ENCODE measurements around the gene SRA1. TPM values are rescaled to one million over a fixed set of nuclear protein-coding genes. Genes with fewer than 3 reads are reported as not detected.
"Not testable (repeated sequence)": the region's sequence is repeated elsewhere in the genome, so short reads cannot be mapped to it uniquely, and the experiment has no call there.

Gene SRA1
- total RNA-seq, 1 experiment from 2014 or later: 52.0 TPM

GRCh38 chr5:140587495-140587894 lies 30.2 kb upstream of the SRA1 start:
- no TSS peak for BruUV-seq (replicated peaks)

GRCh38 chr5:140579188-140579747 lies 22.0 kb upstream of the SRA1 start:
- DNase-seq (ENCODE audit: low read depth, low spot score); ATAC-seq; H3K36me3 ChIP-seq (ENCODE audit: control insufficient read depth, insufficient read depth, low read length); H3K9me3 ChIP-seq (ENCODE audit: control insufficient read depth, insufficient read depth, low read depth, low read length); CTCF ChIA-PET; in situ Hi-C loops (cut with HindIII; ENCODE audit: low pct_unique_long_range_greater_than_20kb, low sequenced_read_pairs); POLR2A ChIA-PET; H3K4me3 ChIP-seq (ENCODE audit: low read depth in 2 of 2, low read length in 2 of 2); H3K27me3 ChIP-seq (ENCODE audit: control insufficient read depth, insufficient read depth, low read length); BruUV-seq (replicated peaks); H3K27ac ChIP-seq (ENCODE audit: low read length); H3K4me1 ChIP-seq (ENCODE audit: control insufficient read depth, insufficient read depth, low read length): not testable (repeated sequence)
- intact Hi-C loops (cut with micrococcal nuclease; ENCODE audit: unreplicated experiment): loop anchor here (5.0 to 10.0 kb wide), 2 partner anchors 58 to 136 kb away; partner anchors contain the start of gene TMCO6

More at GRCh38 chr5:140587495-140587894, 30.2 kb upstream of the SRA1 start:
- CTCF ChIA-PET: no interaction called here
- ATAC-seq (no peak), DNase-seq (ENCODE audit: low read depth, low spot score) (no peak)
- POLR2A ChIA-PET: interaction anchor here (0.7 kb wide), 1 partner anchor 30 kb away, joined by 4 read pairs; the partner anchor contains the start of gene SRA1
- no peak overlapping the region for H3K4me3 ChIP-seq (ENCODE audit: low read depth in 2 of 2, low read length in 2 of 2)
- H3K27me3 ChIP-seq (ENCODE audit: control insufficient read depth, insufficient read depth, low read length): no peaks in the 10 kb centered on the region
- intact Hi-C loops (cut with micrococcal nuclease; ENCODE audit: unreplicated experiment) (no loop called here), in situ Hi-C loops (cut with HindIII; ENCODE audit: low pct_unique_long_range_greater_than_20kb, low sequenced_read_pairs) (no loop called here)
- no peaks in the 10 kb centered on the region for H3K36me3 ChIP-seq (ENCODE audit: control insufficient read depth, insufficient read depth, low read length)
- no peaks in the 10 kb centered on the region for H3K9me3 ChIP-seq (ENCODE audit: control insufficient read depth, insufficient read depth, low read depth, low read length)
- H3K4me1 ChIP-seq (ENCODE audit: control insufficient read depth, insufficient read depth, low read length): no peaks in the 10 kb centered on the region
- H3K27ac ChIP-seq (ENCODE audit: low read length): no peak overlapping the region
- TF ChIP-seq, protein P1, sequence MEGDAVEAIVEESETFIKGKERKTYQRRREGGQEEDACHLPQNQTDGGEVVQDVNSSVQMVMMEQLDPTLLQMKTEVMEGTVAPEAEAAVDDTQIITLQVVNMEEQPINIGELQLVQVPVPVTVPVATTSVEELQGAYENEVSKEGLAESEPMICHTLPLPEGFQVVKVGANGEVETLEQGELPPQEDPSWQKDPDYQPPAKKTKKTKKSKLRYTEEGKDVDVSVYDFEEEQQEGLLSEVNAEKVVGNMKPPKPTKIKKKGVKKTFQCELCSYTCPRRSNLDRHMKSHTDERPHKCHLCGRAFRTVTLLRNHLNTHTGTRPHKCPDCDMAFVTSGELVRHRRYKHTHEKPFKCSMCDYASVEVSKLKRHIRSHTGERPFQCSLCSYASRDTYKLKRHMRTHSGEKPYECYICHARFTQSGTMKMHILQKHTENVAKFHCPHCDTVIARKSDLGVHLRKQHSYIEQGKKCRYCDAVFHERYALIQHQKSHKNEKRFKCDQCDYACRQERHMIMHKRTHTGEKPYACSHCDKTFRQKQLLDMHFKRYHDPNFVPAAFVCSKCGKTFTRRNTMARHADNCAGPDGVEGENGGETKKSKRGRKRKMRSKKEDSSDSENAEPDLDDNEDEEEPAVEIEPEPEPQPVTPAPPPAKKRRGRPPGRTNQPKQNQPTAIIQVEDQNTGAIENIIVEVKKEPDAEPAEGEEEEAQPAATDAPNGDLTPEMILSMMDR (IDR thresholded peaks at IDR 0.05): no peak
- no peak for TF ChIP-seq POLR2AphosphoS5 (IDR thresholded peaks at IDR 0.05; ENCODE audit: low read depth, low read length)
- no peak for TF ChIP-seq REST (IDR thresholded peaks at IDR 0.05; ENCODE audit: insufficient read depth in 1 of 2, low read depth in 2 of 2, low read length in 1 of 2)

DNA sequence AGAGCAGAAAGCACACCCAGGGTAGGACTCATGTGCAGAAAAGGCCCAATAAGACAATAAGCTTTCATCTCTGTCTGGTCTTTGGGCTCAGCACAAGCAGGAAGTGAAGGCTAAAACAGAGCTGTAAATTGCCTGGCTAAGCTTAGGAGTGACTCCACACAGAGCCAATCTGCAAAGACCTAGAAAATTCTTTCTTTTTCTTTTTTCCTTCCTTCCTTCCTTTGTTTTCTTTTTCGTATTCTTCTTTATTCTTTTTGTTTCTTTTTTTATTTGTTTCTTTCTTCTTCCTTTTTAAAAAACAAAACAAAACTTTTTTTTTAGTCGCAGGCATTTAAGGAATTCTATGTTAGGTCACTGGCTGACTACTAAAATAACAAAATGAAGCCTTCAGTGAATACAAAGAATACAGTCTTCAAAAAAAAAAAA lies 19.5 kb upstream of the SRA1 start:
- POLR2A ChIA-PET: interaction anchor here (1.3 kb wide), 1 partner anchor 71 kb away, joined by 6 read pairs; the partner anchor contains the start of genes IK and NDUFA2

More for the DNA sequence above, 19.5 kb upstream of the SRA1 start:
- CTCF ChIA-PET: no interaction called here
- Histone ChIP-seq H3K4me3 (ENCODE audit: low read depth in 2 of 2, low read length in 2 of 2) (no peak overlapping the region), H3K27me3 (ENCODE audit: control insufficient read depth, insufficient read depth, low read length) (no peaks in the 10 kb centered on the region), H3K9me3 (ENCODE audit: control insufficient read depth, insufficient read depth, low read depth, low read length) (no peaks in the 10 kb centered on the region), H3K36me3 (ENCODE audit: control insufficient read depth, insufficient read depth, low read length) (no peaks in the 10 kb centered on the region), H3K4me1 (ENCODE audit: control insufficient read depth, insufficient read depth, low read length) (no peaks in the 10 kb centered on the region), H3K27ac (ENCODE audit: low read length) (no peak overlapping the region)
- TF ChIP-seq POLR2AphosphoS5 (IDR thresholded peaks at IDR 0.05; ENCODE audit: low read depth, low read length) (no peak), TCF7L2 (IDR thresholded peaks at IDR 0.05; ENCODE audit: low read depth, low read length) (no peak), REST (IDR thresholded peaks at IDR 0.05; ENCODE audit: insufficient read depth in 1 of 2, low read depth in 2 of 2, low read length in 1 of 2) (no peak), SIN3A (IDR thresholded peaks at IDR 0.05; ENCODE audit: borderline replicate concordance, insufficient read depth, low read depth, low read length) (no peak)
- TF ChIP-seq, protein P1 (IDR thresholded peaks at IDR 0.05): no peak
- DNase-seq (ENCODE audit: low read depth, low spot score): no peak
- intact Hi-C loops (cut with micrococcal nuclease; ENCODE audit: unreplicated experiment) (loop anchor here (5.0 to 10.0 kb wide), 2 partner anchors 61 to 138 kb away; partner anchors contain the start of gene TMCO6), in situ Hi-C loops (cut with HindIII; ENCODE audit: low pct_unique_long_range_greater_than_20kb, low sequenced_read_pairs) (no loop called here)
- no TSS peak for BruUV-seq (replicated peaks)
- ATAC-seq: no peak

Measured in Panc1 (cell line).